ENCODE results near the gene GGT1.
"Not testable (repeated sequence)": the region's sequence is repeated elsewhere in the genome, so short reads cannot be mapped to it uniquely, and the experiment has no call there.

GGT1 gene

GRCh38 chr22:24599958-24600715 lies 2.9 kb upstream of the GGT1 start:
- not testable (repeated sequence) for DNase-seq (ENCODE audit: low read depth in 2 of 2)

- DNase-seq (ENCODE audit: low read depth in 2 of 2): no peak
Measured at GRCh38 chr22:24601217-24602104, 1.5 kb upstream of the GGT1 start.

GRCh38 chr22:24602105-24602749 lies 766 bp upstream of the GGT1 start:
- DNase-seq (ENCODE audit: low read depth in 2 of 2): not testable (repeated sequence)

- DNase-seq (ENCODE audit: low read depth in 2 of 2): not testable (repeated sequence)
Measured at GRCh38 chr22:24603770-24604629, 1.0 kb downstream of the GGT1 start.

- not testable (repeated sequence) for DNase-seq (ENCODE audit: low read depth in 2 of 2)
Measured at GRCh38 chr22:24606340-24606739, 3.3 kb downstream of the GGT1 start.

- DNase-seq (ENCODE audit: low read depth in 2 of 2): peak; percentile 40 to 50
Measured at GRCh38 chr22:24607429-24607983, 4.5 kb downstream of the GGT1 start.

GRCh38 chr22:24608327-24608726 lies 5.3 kb downstream of the GGT1 start:
- DNase-seq (ENCODE audit: low read depth in 2 of 2): not testable (repeated sequence)

GRCh38 chr22:24609888-24610287 lies 6.9 kb downstream of the GGT1 start:
- DNase-seq (ENCODE audit: low read depth in 2 of 2): not testable (repeated sequence)

- not testable (repeated sequence) for DNase-seq (ENCODE audit: low read depth in 2 of 2)
Measured at GRCh38 chr22:24614794-24615193, 11.8 kb downstream of the GGT1 start.

GRCh38 chr22:24621244-24621643 lies 18.3 kb downstream of the GGT1 start:
- DNase-seq (ENCODE audit: low read depth in 2 of 2): not testable (repeated sequence)

- DNase-seq (ENCODE audit: low read depth in 2 of 2): not testable (repeated sequence)
Measured at GRCh38 chr22:24622596-24622995, 19.6 kb downstream of the GGT1 start.

GRCh38 chr22:24627911-24628310 lies 24.9 kb downstream of the GGT1 start:
- not testable (repeated sequence) for DNase-seq (ENCODE audit: low read depth in 2 of 2)

- not testable (repeated sequence) for DNase-seq (ENCODE audit: low read depth in 2 of 2)
Measured at GRCh38 chr22:24629069-24629468, 26.1 kb downstream of the GGT1 start.

GRCh38 chr22:24630812-24631427 lies 27.9 kb downstream of the GGT1 start:
- not testable (repeated sequence) for DNase-seq (ENCODE audit: low read depth in 2 of 2)

GRCh38 chr22:24631430-24632122 lies 28.6 kb downstream of the GGT1 start:
- not testable (repeated sequence) for DNase-seq (ENCODE audit: low read depth in 2 of 2)

- DNase-seq (ENCODE audit: low read depth in 2 of 2): not testable (repeated sequence)
Measured at GRCh38 chr22:24632642-24633041, 29.6 kb downstream of the GGT1 start.

GRCh38 chr22:24633231-24634023 lies 30.4 kb downstream of the GGT1 start:
- not testable (repeated sequence) for DNase-seq (ENCODE audit: low read depth in 2 of 2)

- not testable (repeated sequence) for DNase-seq (ENCODE audit: low read depth in 2 of 2)
Measured at GRCh38 chr22:24634776-24635389, 31.9 kb downstream of the GGT1 start.

Measured in stimulated activated CD4-positive, alpha-beta T cell treated with anti-CD3 and anti-CD28 coated beads, Interleukin-12 subunit alpha, Interleukin-12 subunit beta, amount 100 ng/mL, for 24 hours (primary cell).